ENCODE measurements around the gene OR4X2. TPM values are rescaled to one million over a fixed set of nuclear protein-coding genes. Genes with fewer than 3 reads are reported as not detected.

Gene OR4X2
- total and polyA plus RNA-seq, 4 donors, result not detected

- Histone ChIP-seq H3K9me3 (ENCODE audit: control insufficient read depth in 4 of 4, low read length in 3 of 4) (no peaks in the 10 kb centered on the region), H3K4me3 (ENCODE audit: low read depth in 1 of 3, low read length in 3 of 3) (no peak overlapping the region), H3K9ac (ENCODE audit: low read depth in 1 of 2, low read length in 2 of 2) (no peak overlapping the region), H3K27me3 (ENCODE audit: control insufficient read depth in 4 of 4, insufficient read depth in 4 of 4, low read length in 3 of 4) (no peaks in the 10 kb centered on the region), H3K27ac (ENCODE audit: low read depth in 1 of 2, low read length in 2 of 2) (no peak overlapping the region), H3K36me3 (ENCODE audit: control insufficient read depth in 4 of 4, insufficient read depth in 3 of 4, low read depth in 1 of 4, low read length in 3 of 4) (no peaks in the 10 kb centered on the region), H3K4me1 (ENCODE audit: control insufficient read depth in 4 of 4, insufficient read depth in 4 of 4, low read length in 3 of 4) (no peaks in the 10 kb centered on the region)
- 49% methylated on average over 1 of the region's 1 CpG for WGBS
- TF ChIP-seq HNF4G (IDR thresholded peaks at IDR 0.05), result no peak
- TF ChIP-seq MAX (IDR thresholded peaks at IDR 0.05), result no peak
- no peak for TF ChIP-seq SP1 (IDR thresholded peaks at IDR 0.05)
- TF ChIP-seq REST (IDR thresholded peaks at IDR 0.05), result no peak
- no peak for TF ChIP-seq YY1 (IDR thresholded peaks at IDR 0.05)
- no peak for TF ChIP-seq ZBTB33 (IDR thresholded peaks at IDR 0.05)
- no peak for TF ChIP-seq JUND (IDR thresholded peaks at IDR 0.05)
- no peak for TF ChIP-seq HNF4A (conservative IDR thresholded peaks at IDR 0.05)
- TF ChIP-seq CTCF (IDR thresholded peaks at IDR 0.05; ENCODE audit: low read depth, low read length, missing input control), result no peak
- TF ChIP-seq RXRA (IDR thresholded peaks at IDR 0.05), result no peak
- no peak for TF ChIP-seq GABPA (IDR thresholded peaks at IDR 0.05 in 1 of 2, conservative IDR thresholded peaks at IDR 0.05 in 1 of 2)
- no peak for TF ChIP-seq TAF1 (conservative IDR thresholded peaks at IDR 0.05)
- TF ChIP-seq NR2F2 (IDR thresholded peaks at IDR 0.05), result no peak
- TF ChIP-seq FOXA2 (IDR thresholded peaks at IDR 0.05), result no peak
- TF ChIP-seq RAD21 (IDR thresholded peaks at IDR 0.05), result no peak
- TF ChIP-seq FOXA1 (IDR thresholded peaks at IDR 0.05), result no peak
- TF ChIP-seq, protein P1, sequence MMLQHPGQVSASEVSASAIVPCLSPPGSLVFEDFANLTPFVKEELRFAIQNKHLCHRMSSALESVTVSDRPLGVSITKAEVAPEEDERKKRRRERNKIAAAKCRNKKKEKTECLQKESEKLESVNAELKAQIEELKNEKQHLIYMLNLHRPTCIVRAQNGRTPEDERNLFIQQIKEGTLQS (IDR thresholded peaks at IDR 0.05), result no peak
- DNase-seq (ENCODE audit: low spot score), result no peak
Measured at GRCh38 chr11:48272606-48273005, 27.7 kb downstream of the OR4X2 start.

Other genes with a start within 250 kb of the OR4X2 start
- not detected for gene OR4B1, start 28.3 kb upstream of the OR4X2 start, total RNA-seq
- not detected for gene OR4B1, start 28.3 kb upstream of the OR4X2 start, polyA plus RNA-seq
- gene OR4X1, start 18.8 kb downstream of the OR4X2 start, total RNA-seq, result not detected
- not detected for gene OR4X1, start 18.8 kb downstream of the OR4X2 start, polyA plus RNA-seq
- gene OR4S1, start 61.1 kb downstream of the OR4X2 start, total RNA-seq, result not detected
- not detected for gene OR4S1, start 61.1 kb downstream of the OR4X2 start, polyA plus RNA-seq
- not detected for gene OR4C3, start 79.8 kb downstream of the OR4X2 start, total RNA-seq
- not detected for gene OR4C3, start 79.8 kb downstream of the OR4X2 start, polyA plus RNA-seq
- gene OR4C5, start 121.4 kb downstream of the OR4X2 start, total RNA-seq, result not detected
- gene OR4C5, start 121.4 kb downstream of the OR4X2 start, polyA plus RNA-seq, result not detected
- not detected for gene OR4A47, start 243.7 kb downstream of the OR4X2 start, total RNA-seq
- gene OR4A47, start 243.7 kb downstream of the OR4X2 start, polyA plus RNA-seq, result not detected